Measurements from ENCODE around the gene FAM117B.

FAM117B gene

DNA sequence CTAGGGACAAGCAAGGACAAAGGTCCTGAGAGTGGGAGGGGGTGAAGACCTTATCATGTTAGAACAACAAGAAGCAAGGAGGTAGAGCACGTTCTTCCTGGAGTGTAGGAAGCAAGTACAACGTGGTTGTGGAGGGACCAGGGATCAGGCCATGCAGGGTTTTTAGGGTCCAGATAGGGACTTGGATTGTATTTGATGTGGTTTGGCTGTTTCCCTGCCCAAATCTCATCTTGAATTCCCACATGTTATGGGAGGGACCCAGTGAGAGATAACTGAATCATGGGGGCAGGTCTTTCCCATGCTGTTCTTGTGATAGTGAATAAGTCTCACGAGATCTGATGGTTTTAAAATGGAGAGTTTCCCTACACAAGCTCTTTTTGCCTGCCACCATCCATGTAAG lies 183.6 kb downstream of the FAM117B start:
- no peak for DNase-seq

Measured in stimulated activated naive CD4-positive, alpha-beta T cell (primary cell).